GM23338 (cell line): ENCODE data around the gene COG6.

Experiments used
- CREB1 ChIP-seq: fragments of 250-450 bp; sonication (Bioruptor Pico); IDR thresholded peaks from 2 replicates; pipeline ENCODE4 v1.5.0; 2020; ENCODE audit warnings: low read depth, mild to moderate bottlenecking, moderate library complexity
- CTCF ChIP-seq, 2 experiments: fragments of 200-600 bp in 1 of 2; sonication (generic) in 1 of 2; conservative IDR thresholded peaks; 2 replicates each; pipeline versions ENCODE4 v1.5.1 to v1.6.1; 2016 to 2017; ENCODE audit warnings: antibody characterized with exemption in 2 of 2, low read depth in 2 of 2, mild to moderate bottlenecking in 2 of 2, moderate library complexity in 1 of 2
- EZH2 ChIP-seq: fragments of 200-600 bp; sonication (generic); IDR thresholded peaks from one replicate; pipeline ENCODE4 v1.8.0; 2017; ENCODE audit warnings: antibody characterized with exemption, mild to moderate bottlenecking, low read depth; ENCODE audit not compliant: unreplicated experiment
- EZH2phosphoT487 ChIP-seq: fragments of 200-600 bp; sonication (generic); IDR thresholded peaks from one replicate; pipeline ENCODE4 v1.8.1; 2018; ENCODE audit warnings: antibody characterized with exemption; ENCODE audit not compliant: unreplicated experiment
- JUNB ChIP-seq: IDR thresholded peaks from one replicate; pipeline ENCODE4 v1.6.1; 2016; ENCODE audit warnings: antibody characterized with exemption; ENCODE audit not compliant: unreplicated experiment
- POLR2AphosphoS5 ChIP-seq: IDR thresholded peaks from 2 replicates; pipeline ENCODE4 v1.6.1; 2016; ENCODE audit warnings: antibody characterized with exemption, low read depth
- ZNF114 ChIP-seq: fragments of 250-450 bp; sonication (Bioruptor Pico); IDR thresholded peaks from 2 replicates; pipeline ENCODE4 v1.5.0; 2020; ENCODE audit warnings: mild to moderate bottlenecking, moderate library complexity
- ZNF331 ChIP-seq: fragments of 250-450 bp; sonication (Bioruptor Pico); IDR thresholded peaks from 2 replicates; pipeline ENCODE4 v1.5.0; 2020; ENCODE audit warnings: low read depth, mild to moderate bottlenecking, moderate library complexity

GRCh38 chr13:39766464-39767158 is 111.1 kb downstream of the COG6 start:
- TF ChIP-seq CTCF (conservative IDR thresholded peaks at IDR 0.05; ENCODE audit: low read depth in 2 of 2) (no peak), EZH2 (no peak), ZNF114 (CRISPR knock-in tag) (no peak), EZH2phosphoT487 (no peak), CREB1 (CRISPR knock-in tag) (no peak), ZNF331 (CRISPR knock-in tag) (no peak), POLR2AphosphoS5 (no peak), JUNB (no peak)
